Measurements from ENCODE around the gene SPAG16.

Gene SPAG16

GRCh38 chr2:214365549-214365948 is 1081.3 kb downstream of the SPAG16 start:
- Histone ChIP-seq H3K9me3 (ENCODE audit: low read length) (no peaks in the 10 kb centered on the region), H3K27me3 (ENCODE audit: control insufficient read depth in 1 of 2, insufficient read depth in 2 of 2, low read length in 2 of 2) (no peaks in the 10 kb centered on the region), H3K36me3 (ENCODE audit: insufficient read depth, low read length) (no peaks in the 10 kb centered on the region), H3K27ac (ENCODE audit: low read depth, low read length) (no peak overlapping the region), H3K4me1 (ENCODE audit: insufficient read depth, low read length) (no peaks in the 10 kb centered on the region), H3K4me3 (ENCODE audit: low read depth in 1 of 2, low read length in 2 of 2) (no peak overlapping the region), H3K9ac (ENCODE audit: low read length) (no peak overlapping the region)

DNA sequence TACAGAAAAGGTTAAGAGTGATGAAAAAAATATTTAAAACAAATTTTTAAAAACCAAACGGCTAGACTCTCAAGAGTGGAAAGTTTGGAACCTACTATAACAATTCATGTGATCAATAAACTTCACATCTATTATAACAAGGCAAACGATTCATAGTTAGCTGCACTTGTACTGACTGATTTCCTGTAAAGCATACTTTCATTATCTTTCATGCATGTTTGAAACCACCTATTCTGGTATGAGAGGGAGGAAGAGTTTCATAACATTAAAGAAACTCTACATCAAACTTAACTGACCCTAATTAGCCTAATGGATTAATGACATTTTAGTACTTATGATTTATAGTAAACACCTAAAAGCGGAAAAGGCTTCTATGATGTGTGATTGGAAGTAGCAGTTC is 1082.9 kb downstream of the SPAG16 start:
- H3K9ac ChIP-seq (ENCODE audit: low read length): no peak overlapping the region
- H3K27me3 ChIP-seq (ENCODE audit: control insufficient read depth in 1 of 2, insufficient read depth in 2 of 2, low read length in 2 of 2): no peaks in the 10 kb centered on the region
- H3K4me3 ChIP-seq (ENCODE audit: low read depth in 1 of 2, low read length in 2 of 2): no peak overlapping the region
- no peak overlapping the region for H3K27ac ChIP-seq (ENCODE audit: low read depth, low read length)
- no peaks in the 10 kb centered on the region for H3K4me1 ChIP-seq (ENCODE audit: insufficient read depth, low read length)
- H3K9me3 ChIP-seq (ENCODE audit: low read length): no peaks in the 10 kb centered on the region
- H3K36me3 ChIP-seq (ENCODE audit: insufficient read depth, low read length): no peaks in the 10 kb centered on the region

- Histone ChIP-seq H3K36me3 (ENCODE audit: insufficient read depth, low read length) (no peaks in the 10 kb centered on the region), H3K4me1 (ENCODE audit: insufficient read depth, low read length) (no peaks in the 10 kb centered on the region), H3K27ac (ENCODE audit: low read depth, low read length) (no peak overlapping the region), H3K4me3 (ENCODE audit: low read depth in 1 of 2, low read length in 2 of 2) (no peak overlapping the region), H3K27me3 (ENCODE audit: control insufficient read depth in 1 of 2, insufficient read depth in 2 of 2, low read length in 2 of 2) (no peaks in the 10 kb centered on the region), H3K9me3 (ENCODE audit: low read length) (no peaks in the 10 kb centered on the region), H3K9ac (ENCODE audit: low read length) (no peak overlapping the region)
Observed at GRCh38 chr2:214376618-214377285, 1092.5 kb downstream of the SPAG16 start.

DNA sequence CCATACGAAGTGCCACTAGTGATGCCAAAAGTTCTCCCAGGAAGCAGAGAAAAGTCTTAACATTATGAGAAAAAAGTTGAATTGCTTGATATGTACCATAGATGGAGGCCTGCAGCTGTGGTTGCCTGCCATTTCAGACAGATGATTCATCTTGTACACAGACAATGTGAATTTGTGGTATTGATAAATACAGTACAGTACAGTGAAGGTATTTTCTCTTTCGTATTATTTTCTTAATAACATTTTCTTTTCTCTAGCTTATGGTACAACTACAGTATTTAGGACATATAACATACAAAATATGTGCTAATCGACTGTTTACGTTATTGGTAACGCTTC is 1093.0 kb downstream of the SPAG16 start:
- no peak overlapping the region for H3K4me3 ChIP-seq (ENCODE audit: low read depth in 1 of 2, low read length in 2 of 2)
- H3K4me1 ChIP-seq (ENCODE audit: insufficient read depth, low read length): no peaks in the 10 kb centered on the region
- H3K27me3 ChIP-seq (ENCODE audit: control insufficient read depth in 1 of 2, insufficient read depth in 2 of 2, low read length in 2 of 2): no peaks in the 10 kb centered on the region
- no peak overlapping the region for H3K9ac ChIP-seq (ENCODE audit: low read length)
- no peaks in the 10 kb centered on the region for H3K36me3 ChIP-seq (ENCODE audit: insufficient read depth, low read length)
- no peak overlapping the region for H3K27ac ChIP-seq (ENCODE audit: low read depth, low read length)
- H3K9me3 ChIP-seq (ENCODE audit: low read length): no peaks in the 10 kb centered on the region

DNA sequence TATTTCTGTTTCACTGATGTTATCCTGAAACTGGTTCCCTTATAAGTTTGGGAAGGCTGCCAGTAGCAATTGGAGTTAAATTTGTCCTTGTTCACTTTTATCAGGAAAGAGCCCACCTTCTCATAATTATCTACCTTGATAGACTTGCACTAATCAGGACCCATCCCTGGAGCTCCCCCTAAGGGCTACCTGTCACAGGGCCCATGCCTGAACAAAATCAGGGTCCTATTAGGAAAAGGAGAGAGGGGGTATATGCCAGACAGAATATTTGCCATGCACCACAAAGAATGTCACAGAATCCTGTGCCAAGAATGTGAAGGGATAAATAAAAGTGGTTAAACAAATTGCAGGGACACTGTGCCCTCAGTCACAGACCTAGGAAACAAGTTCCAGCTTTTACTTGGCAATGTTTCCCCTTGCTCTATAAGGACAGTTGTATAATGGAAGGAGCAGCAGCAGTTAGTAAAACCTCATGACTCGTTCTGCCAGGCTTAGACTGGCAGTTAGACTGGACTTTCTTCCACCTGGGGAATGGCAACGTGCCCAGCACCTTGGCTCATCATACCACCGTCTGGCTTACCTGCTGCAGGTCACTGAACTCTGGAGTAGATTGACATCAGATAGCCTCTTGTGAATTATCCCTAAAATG is 1094.3 kb downstream of the SPAG16 start:
- no peak overlapping the region for H3K4me3 ChIP-seq (ENCODE audit: low read depth in 1 of 2, low read length in 2 of 2)

DNA sequence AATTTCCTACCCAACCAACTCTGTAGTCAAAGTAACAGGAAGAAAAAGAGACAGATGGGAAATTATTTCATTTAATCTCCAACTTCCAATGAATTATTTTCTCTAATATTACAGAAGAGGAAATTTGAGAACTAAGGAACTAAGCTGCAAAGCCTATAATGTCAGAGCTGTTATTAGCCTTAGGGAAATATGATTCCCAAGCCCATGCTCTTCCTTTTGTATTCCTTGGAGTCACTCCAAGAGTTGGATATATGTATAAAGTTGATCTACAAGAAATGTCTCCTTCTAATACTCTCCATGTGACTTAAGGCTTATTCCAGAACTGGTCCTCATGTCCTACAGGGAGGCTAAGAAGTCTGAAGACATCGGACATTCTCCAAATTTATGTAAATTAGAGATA is 1095.0 kb downstream of the SPAG16 start:
- no peaks in the 10 kb centered on the region for H3K4me1 ChIP-seq (ENCODE audit: insufficient read depth, low read length)
- no peaks in the 10 kb centered on the region for H3K27me3 ChIP-seq (ENCODE audit: control insufficient read depth in 1 of 2, insufficient read depth in 2 of 2, low read length in 2 of 2)
- H3K27ac ChIP-seq (ENCODE audit: low read depth, low read length): no peak overlapping the region
- no peaks in the 10 kb centered on the region for H3K9me3 ChIP-seq (ENCODE audit: low read length)
- H3K9ac ChIP-seq (ENCODE audit: low read length): no peak overlapping the region
- H3K36me3 ChIP-seq (ENCODE audit: insufficient read depth, low read length): no peaks in the 10 kb centered on the region
- no peak overlapping the region for H3K4me3 ChIP-seq (ENCODE audit: low read depth in 1 of 2, low read length in 2 of 2)

More for the DNA sequence above, 1094.3 kb downstream of the SPAG16 start:
- no peak overlapping the region for H3K9ac ChIP-seq (ENCODE audit: low read length)
- no peaks in the 10 kb centered on the region for H3K4me1 ChIP-seq (ENCODE audit: insufficient read depth, low read length)
- H3K27me3 ChIP-seq (ENCODE audit: control insufficient read depth in 1 of 2, insufficient read depth in 2 of 2, low read length in 2 of 2): no peaks in the 10 kb centered on the region
- no peaks in the 10 kb centered on the region for H3K36me3 ChIP-seq (ENCODE audit: insufficient read depth, low read length)
- no peak overlapping the region for H3K27ac ChIP-seq (ENCODE audit: low read depth, low read length)
- no peaks in the 10 kb centered on the region for H3K9me3 ChIP-seq (ENCODE audit: low read length)

- Histone ChIP-seq H3K4me1 (ENCODE audit: insufficient read depth, low read length) (no peaks in the 10 kb centered on the region), H3K27ac (ENCODE audit: low read depth, low read length) (no peak overlapping the region), H3K4me3 (ENCODE audit: low read depth in 1 of 2, low read length in 2 of 2) (no peak overlapping the region), H3K9me3 (ENCODE audit: low read length) (no peaks in the 10 kb centered on the region), H3K9ac (ENCODE audit: low read length) (no peak overlapping the region), H3K36me3 (ENCODE audit: insufficient read depth, low read length) (no peaks in the 10 kb centered on the region), H3K27me3 (ENCODE audit: control insufficient read depth in 1 of 2, insufficient read depth in 2 of 2, low read length in 2 of 2) (no peaks in the 10 kb centered on the region)
Observed at GRCh38 chr2:214380681-214381080, 1096.4 kb downstream of the SPAG16 start.

GRCh38 chr2:214382229-214382628 is 1098.0 kb downstream of the SPAG16 start:
- Histone ChIP-seq H3K4me3 (ENCODE audit: low read depth in 1 of 2, low read length in 2 of 2) (no peak overlapping the region), H3K27ac (ENCODE audit: low read depth, low read length) (no peak overlapping the region), H3K27me3 (ENCODE audit: control insufficient read depth in 1 of 2, insufficient read depth in 2 of 2, low read length in 2 of 2) (no peaks in the 10 kb centered on the region), H3K36me3 (ENCODE audit: insufficient read depth, low read length) (no peaks in the 10 kb centered on the region), H3K4me1 (ENCODE audit: insufficient read depth, low read length) (no peaks in the 10 kb centered on the region), H3K9ac (ENCODE audit: low read length) (no peak overlapping the region), H3K9me3 (ENCODE audit: low read length) (no peaks in the 10 kb centered on the region)

DNA sequence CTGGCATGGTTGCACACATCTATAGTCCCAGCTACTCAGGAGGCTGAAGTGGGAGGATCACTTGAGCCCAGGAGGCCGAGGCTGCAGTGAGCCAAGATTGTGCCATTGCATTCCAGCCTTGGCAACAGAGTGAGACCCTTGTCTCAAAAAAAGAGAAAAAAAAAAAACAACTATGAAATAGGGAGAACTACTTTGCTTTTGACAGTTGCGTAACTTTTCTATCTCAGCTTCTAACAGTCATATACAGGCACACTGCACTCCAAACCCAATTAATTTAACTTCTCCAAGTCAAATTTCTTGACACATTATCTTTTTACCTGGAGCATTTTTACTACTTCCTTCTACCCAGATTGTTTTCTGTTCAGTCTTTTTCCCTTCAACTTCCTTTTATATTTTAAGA is 1102.5 kb downstream of the SPAG16 start:
- Histone ChIP-seq H3K9me3 (ENCODE audit: low read length) (no peaks in the 10 kb centered on the region), H3K4me3 (ENCODE audit: low read depth in 1 of 2, low read length in 2 of 2) (no peak overlapping the region), H3K27me3 (ENCODE audit: control insufficient read depth in 1 of 2, insufficient read depth in 2 of 2, low read length in 2 of 2) (no peaks in the 10 kb centered on the region), H3K36me3 (ENCODE audit: insufficient read depth, low read length) (no peaks in the 10 kb centered on the region), H3K9ac (ENCODE audit: low read length) (no peak overlapping the region), H3K4me1 (ENCODE audit: insufficient read depth, low read length) (no peaks in the 10 kb centered on the region), H3K27ac (ENCODE audit: low read depth, low read length) (no peak overlapping the region)

- Histone ChIP-seq H3K27ac (ENCODE audit: low read depth, low read length) (no peak overlapping the region), H3K9me3 (ENCODE audit: low read length) (no peaks in the 10 kb centered on the region), H3K4me1 (ENCODE audit: insufficient read depth, low read length) (no peaks in the 10 kb centered on the region), H3K27me3 (ENCODE audit: control insufficient read depth in 1 of 2, insufficient read depth in 2 of 2, low read length in 2 of 2) (no peaks in the 10 kb centered on the region), H3K36me3 (ENCODE audit: insufficient read depth, low read length) (no peaks in the 10 kb centered on the region), H3K4me3 (ENCODE audit: low read depth in 1 of 2, low read length in 2 of 2) (no peak overlapping the region), H3K9ac (ENCODE audit: low read length) (no peak overlapping the region)
Observed at GRCh38 chr2:214389334-214389733, 1105.1 kb downstream of the SPAG16 start.

DNA sequence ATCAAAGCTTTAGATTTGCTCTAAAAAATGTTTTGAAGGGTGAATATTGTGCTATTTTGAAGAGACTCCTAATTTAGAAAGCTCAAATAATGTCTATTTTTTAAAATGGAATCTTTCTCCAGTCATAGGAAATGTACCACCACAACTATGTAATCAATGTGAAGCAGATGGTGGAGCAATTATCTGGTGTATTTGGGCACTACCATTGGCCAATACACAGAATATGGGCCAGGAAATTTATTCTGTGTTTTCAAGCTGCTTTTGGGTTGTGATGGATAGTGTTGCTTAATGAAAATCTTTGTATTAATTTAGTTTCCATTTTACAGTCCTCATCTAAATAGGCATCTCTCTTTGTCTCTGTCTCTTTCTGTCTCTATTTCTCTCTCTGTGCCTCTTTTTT is 1109.5 kb downstream of the SPAG16 start:
- Histone ChIP-seq H3K4me1 (ENCODE audit: insufficient read depth, low read length) (no peaks in the 10 kb centered on the region), H3K9me3 (ENCODE audit: low read length) (no peaks in the 10 kb centered on the region), H3K27me3 (ENCODE audit: control insufficient read depth in 1 of 2, insufficient read depth in 2 of 2, low read length in 2 of 2) (no peaks in the 10 kb centered on the region), H3K9ac (ENCODE audit: low read length) (no peak overlapping the region), H3K36me3 (ENCODE audit: insufficient read depth, low read length) (no peaks in the 10 kb centered on the region), H3K4me3 (ENCODE audit: low read depth in 1 of 2, low read length in 2 of 2) (no peak overlapping the region), H3K27ac (ENCODE audit: low read depth, low read length) (no peak overlapping the region)

GRCh38 chr2:214395040-214395439 is 1110.8 kb downstream of the SPAG16 start:
- Histone ChIP-seq H3K9ac (ENCODE audit: low read length) (no peak overlapping the region), H3K27ac (ENCODE audit: low read depth, low read length) (no peak overlapping the region), H3K9me3 (ENCODE audit: low read length) (no peaks in the 10 kb centered on the region), H3K27me3 (ENCODE audit: control insufficient read depth in 1 of 2, insufficient read depth in 2 of 2, low read length in 2 of 2) (no peaks in the 10 kb centered on the region), H3K4me3 (ENCODE audit: low read depth in 1 of 2, low read length in 2 of 2) (no peak overlapping the region), H3K36me3 (ENCODE audit: insufficient read depth, low read length) (no peaks in the 10 kb centered on the region), H3K4me1 (ENCODE audit: insufficient read depth, low read length) (no peaks in the 10 kb centered on the region)

Data from muscle layer of colon (tissue), 2 donors.